Measurements from ENCODE around the gene IPO8.

GRCh38 chr12:30696943-30697342 lies 1.3 kb upstream of the IPO8 start:
- no peak for TF ChIP-seq CTCF (IDR thresholded peaks at IDR 0.05)
- no peak for TF ChIP-seq POLR2A (IDR thresholded peaks at IDR 0.05)
- no peak for TF ChIP-seq POLR2AphosphoS5 (IDR thresholded peaks at IDR 0.05)

All from prostate gland (tissue), 2 donors.